NB4 (cell line): ENCODE measurements around the gene ARL4D.
"Not testable (repeated sequence)": the region's sequence is repeated elsewhere in the genome, so short reads cannot be mapped to it uniquely, and the experiment has no call there.

Experiments
- DNase-seq: peaks from one replicate; pipeline ENCODE4 v3.0.0; 2010; ENCODE audit warnings: low read depth
- H3K4me3 ChIP-seq: one replicate; pipeline ENCODE4 v1.5.1; 2011; ENCODE audit warnings: mild to moderate bottlenecking, low read depth, low read length, moderate library complexity
- MYC ChIP-seq: IDR thresholded peaks from 2 replicates; pipeline ENCODE4 v1.6.1; 2011; ENCODE audit warnings: low read depth, low read length
- POLR2A ChIP-seq: IDR thresholded peaks from 2 replicates; pipeline ENCODE4 v1.6.1; 2011; ENCODE audit warnings: mild to moderate bottlenecking; ENCODE audit not compliant: insufficient read length; ENCODE audit errors: extremely low read depth
- TF ChIP-seq, protein P1 (sequence below): IDR thresholded peaks from 2 replicates; pipeline ENCODE4 v1.6.1; 2011; ENCODE audit warnings: low read depth, low read length
- TF ChIP-seq, protein P2 (sequence below): IDR thresholded peaks from one replicate; pipeline ENCODE4 v1.5.1; 2012; ENCODE audit warnings: low read depth, low read length

The ARL4D gene

DNA sequence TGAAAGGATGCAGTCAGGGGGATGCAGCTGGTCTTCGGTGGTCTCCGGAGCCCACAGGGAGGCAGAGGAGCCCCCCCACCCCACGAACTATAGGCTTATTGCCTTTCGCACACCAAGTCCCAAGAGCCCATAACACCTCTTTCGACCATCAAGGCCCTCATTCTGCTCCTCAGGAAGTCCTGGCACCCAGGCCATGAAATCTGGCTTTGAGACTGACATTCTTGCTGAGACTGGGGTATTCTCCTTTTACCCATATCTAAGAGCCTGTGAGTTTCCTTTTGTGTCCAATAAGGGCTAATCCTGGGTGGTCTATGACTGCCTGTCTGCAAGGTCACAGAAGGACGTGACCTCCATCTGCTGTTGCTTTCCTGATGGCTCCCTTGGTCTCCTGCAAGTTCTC lies 6.4 kb upstream of the ARL4D start:
- TF ChIP-seq, protein P1, sequence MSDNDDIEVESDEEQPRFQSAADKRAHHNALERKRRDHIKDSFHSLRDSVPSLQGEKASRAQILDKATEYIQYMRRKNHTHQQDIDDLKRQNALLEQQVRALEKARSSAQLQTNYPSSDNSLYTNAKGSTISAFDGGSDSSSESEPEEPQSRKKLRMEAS = no peak
- TF ChIP-seq MYC = no peak
- TF ChIP-seq, protein P2, sequence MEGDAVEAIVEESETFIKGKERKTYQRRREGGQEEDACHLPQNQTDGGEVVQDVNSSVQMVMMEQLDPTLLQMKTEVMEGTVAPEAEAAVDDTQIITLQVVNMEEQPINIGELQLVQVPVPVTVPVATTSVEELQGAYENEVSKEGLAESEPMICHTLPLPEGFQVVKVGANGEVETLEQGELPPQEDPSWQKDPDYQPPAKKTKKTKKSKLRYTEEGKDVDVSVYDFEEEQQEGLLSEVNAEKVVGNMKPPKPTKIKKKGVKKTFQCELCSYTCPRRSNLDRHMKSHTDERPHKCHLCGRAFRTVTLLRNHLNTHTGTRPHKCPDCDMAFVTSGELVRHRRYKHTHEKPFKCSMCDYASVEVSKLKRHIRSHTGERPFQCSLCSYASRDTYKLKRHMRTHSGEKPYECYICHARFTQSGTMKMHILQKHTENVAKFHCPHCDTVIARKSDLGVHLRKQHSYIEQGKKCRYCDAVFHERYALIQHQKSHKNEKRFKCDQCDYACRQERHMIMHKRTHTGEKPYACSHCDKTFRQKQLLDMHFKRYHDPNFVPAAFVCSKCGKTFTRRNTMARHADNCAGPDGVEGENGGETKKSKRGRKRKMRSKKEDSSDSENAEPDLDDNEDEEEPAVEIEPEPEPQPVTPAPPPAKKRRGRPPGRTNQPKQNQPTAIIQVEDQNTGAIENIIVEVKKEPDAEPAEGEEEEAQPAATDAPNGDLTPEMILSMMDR = no peak
- TF ChIP-seq POLR2A = no peak
- DNase-seq = no peak
- H3K4me3 ChIP-seq = no peak overlapping the region

DNA sequence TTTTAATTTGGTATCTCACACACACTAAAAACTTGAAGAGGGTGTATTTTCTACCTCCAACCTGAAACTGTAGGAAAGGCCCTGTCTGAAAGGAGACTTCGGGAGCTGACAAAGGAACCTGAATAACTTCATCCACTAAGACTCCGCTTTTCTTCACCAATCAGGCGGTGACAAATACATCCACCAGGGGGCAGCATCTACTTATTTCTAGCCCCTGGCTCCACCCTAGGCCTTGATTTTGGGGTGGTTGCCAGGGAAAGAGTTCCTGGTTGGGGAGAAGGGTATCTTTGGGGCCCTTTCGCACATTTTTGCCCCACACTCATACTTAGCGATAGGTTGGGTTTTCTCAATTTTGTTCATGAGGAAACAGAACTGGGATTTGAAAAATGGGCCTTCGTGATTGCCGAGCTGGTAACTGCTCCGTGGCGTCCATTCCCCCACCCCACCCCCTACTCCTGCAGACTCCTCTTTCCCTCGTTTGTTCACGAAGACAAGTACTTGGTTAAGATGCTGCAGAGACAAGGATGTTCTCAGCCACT lies 4.8 kb upstream of the ARL4D start:
- DNase-seq = peak; percentile 85
- TF ChIP-seq, protein P2 = peak; percentile 77
- TF ChIP-seq, protein P1 = no peak
- no peak overlapping the region for H3K4me3 ChIP-seq

DNA sequence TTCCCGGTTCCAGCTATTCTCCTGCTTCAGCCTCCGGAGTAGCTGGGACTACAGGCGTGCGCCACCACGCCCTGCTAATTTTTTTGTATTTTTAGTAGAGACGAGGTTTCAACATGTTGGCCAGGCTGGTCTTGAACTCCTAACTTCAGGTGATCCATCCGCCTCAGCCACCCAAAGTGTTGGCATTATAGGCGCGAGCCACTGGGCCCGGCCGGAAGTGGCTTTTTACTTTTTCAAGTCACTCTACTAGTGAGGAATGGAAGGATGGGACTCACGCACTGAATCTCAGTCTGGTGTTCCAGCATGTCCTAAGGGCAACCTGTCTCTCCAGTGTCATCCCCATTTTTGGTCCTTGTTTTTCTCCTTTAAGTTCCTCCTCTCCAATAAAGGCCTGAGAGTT lies 4.1 kb upstream of the ARL4D start:
- not testable (repeated sequence) for DNase-seq, H3K4me3 ChIP-seq

DNA sequence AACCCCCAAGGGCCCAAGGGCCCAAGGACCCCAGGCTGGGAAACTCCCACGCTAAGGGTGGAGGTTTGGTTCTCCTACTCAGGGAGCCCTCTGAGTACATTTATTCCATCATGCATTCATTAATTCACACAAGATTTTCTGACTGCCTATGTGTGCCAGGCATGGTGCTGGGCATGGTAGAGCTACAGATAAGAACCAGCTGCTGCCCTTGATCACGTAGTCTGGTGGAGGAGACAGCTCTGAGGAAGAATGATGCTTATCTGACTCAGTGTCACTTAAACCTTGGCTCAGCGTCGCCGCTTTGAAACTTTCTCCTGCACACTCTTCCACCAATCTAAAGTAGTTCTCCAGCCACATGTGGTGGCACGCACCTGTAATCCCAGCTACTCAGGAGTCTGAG lies 3.6 kb upstream of the ARL4D start:
- H3K4me3 ChIP-seq = no peak overlapping the region
- DNase-seq = no peak
- TF ChIP-seq MYC (no peak), POLR2A (no peak)
- TF ChIP-seq, protein P1 = no peak
- TF ChIP-seq, protein P2 = no peak

DNA sequence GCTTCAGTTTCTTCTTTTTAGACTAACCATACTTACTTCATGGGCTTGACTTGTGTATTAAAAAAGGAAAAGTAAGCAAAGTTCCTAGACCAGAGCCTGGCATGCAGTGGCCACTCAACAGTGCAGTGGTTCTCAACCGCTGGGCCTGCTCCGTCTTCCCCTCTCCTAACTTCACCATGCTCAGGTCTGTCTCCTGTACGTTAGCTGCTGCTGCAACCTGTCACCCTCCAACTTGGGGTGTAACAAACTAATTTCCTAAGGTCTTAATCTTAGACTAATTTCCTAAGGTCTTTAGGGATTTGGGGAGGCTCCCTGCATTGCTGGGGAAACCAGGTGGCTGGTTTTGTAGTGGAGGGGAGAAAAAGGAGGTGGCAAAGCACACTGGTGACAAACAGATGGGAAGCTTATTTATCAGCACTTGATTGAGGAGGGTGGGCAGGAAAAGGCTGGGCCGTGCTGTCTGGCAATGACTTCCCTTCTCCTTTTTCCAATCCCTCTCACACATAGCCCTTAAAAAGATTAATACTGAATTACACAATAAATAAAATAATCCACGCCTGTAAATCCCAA lies 2.2 kb upstream of the ARL4D start:
- TF ChIP-seq POLR2A (no peak), MYC (no peak)
- TF ChIP-seq, protein P2 = no peak
- TF ChIP-seq, protein P1 = no peak
- DNase-seq = no peak

DNA sequence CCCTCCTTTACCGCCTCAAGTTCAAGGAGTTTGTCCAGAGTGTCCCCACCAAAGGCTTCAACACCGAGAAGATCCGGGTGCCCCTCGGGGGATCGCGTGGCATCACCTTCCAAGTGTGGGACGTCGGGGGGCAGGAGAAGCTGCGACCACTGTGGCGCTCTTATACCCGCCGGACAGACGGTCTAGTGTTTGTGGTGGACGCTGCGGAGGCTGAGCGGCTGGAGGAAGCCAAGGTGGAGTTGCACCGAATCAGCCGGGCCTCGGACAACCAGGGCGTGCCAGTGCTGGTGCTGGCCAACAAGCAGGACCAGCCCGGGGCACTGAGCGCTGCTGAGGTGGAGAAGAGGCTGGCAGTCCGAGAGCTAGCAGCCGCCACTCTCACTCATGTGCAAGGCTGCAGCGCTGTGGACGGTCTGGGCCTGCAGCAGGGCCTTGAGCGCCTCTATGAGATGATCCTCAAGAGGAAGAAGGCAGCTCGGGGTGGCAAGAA lies 1.1 kb downstream of the ARL4D start:
- H3K4me3 ChIP-seq = no peak overlapping the region
- no peak for DNase-seq
- TF ChIP-seq, protein P1 = no peak
- TF ChIP-seq POLR2A = no peak
- TF ChIP-seq, protein P2 = no peak
- TF ChIP-seq MYC = no peak

More for the DNA sequence above, 2.2 kb upstream of the ARL4D start:
- H3K4me3 ChIP-seq = no peak overlapping the region
